GM23248 (cell line): Measurements from ENCODE around the gene SGK1.

Experiments used
- EZH2 ChIP-seq: fragments of 200-600 bp; sonication (generic); IDR thresholded peaks from 2 replicates; pipeline ENCODE4 v1.6.1; 2018; ENCODE audit warnings: antibody characterized with exemption, mild to moderate bottlenecking; ENCODE audit not compliant: insufficient read depth, poor library complexity, severe bottlenecking
- EZH2phosphoT487 ChIP-seq: fragments of 200-600 bp; sonication (generic); IDR thresholded peaks from 2 replicates; pipeline ENCODE4 v1.6.1; 2018; ENCODE audit warnings: antibody characterized with exemption, moderate library complexity, mild to moderate bottlenecking, low read depth; ENCODE audit not compliant: insufficient read depth

DNA sequence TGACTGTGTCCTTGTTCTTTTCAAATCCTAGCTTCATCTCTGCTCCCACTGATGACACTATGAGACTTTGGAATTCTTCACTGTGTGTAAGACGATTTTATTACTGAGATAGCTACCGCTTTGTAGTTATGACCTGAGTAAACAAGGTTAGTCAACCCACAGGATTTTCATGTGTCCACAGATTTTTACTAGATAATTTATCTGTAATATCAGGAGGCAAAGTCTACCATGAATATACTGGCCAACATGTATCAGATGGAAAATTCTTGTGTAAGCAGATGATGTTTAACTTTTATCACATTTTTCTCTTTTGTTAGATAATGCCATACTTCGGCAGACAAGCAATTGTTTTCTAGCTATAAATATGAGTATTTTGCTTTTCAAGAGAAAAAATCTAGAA is 119.8 kb downstream of the SGK1 start:
- TF ChIP-seq EZH2phosphoT487, result no peak
- no peak for TF ChIP-seq EZH2
